CD4-positive, CD25-positive, alpha-beta regulatory T cell (primary cell): ENCODE data around the gene GALC. TPM values are rescaled to one million over a fixed set of nuclear protein-coding genes. Genes with fewer than 3 reads are reported as not detected.
A peak's percentile ranks its signal among the peaks of the same experiment; 100 is the strongest.

Experiments
- ATAC-seq, 2 donors: fragments of 150-1000 bp; cut with Tn5 transposase; one replicate each; pipeline ENCODE4 v1.10.0; 2021; ENCODE audit warnings: low read depth in 2 of 2, moderate number of reproducible peaks in 2 of 2, moderate library complexity in 1 of 2
- DNase-seq, 3 donors: peaks; one replicate each; pipeline versions ENCODE4 v3.0.0 to v3.0.0-alpha.2; 2012 to 2022; ENCODE audit warnings: mixed read lengths in 1 of 3
- H3K27ac ChIP-seq: one replicate; pipeline ENCODE4 v1.7.0; 2013; ENCODE audit warnings: mild to moderate bottlenecking, low read length; ENCODE audit not compliant: insufficient read depth, poor library complexity, severe bottlenecking
- H3K27me3 ChIP-seq: one replicate; pipeline ENCODE4 v1.7.0; 2013; ENCODE audit warnings: low read length; ENCODE audit not compliant: control insufficient read depth, insufficient read depth
- H3K36me3 ChIP-seq: one replicate; pipeline ENCODE4 v1.7.0; 2013; ENCODE audit warnings: mild to moderate bottlenecking, low read length, moderate library complexity; ENCODE audit not compliant: control insufficient read depth, insufficient read depth
- H3K4me1 ChIP-seq: 2 replicates; pipeline ENCODE4 v1.7.0; 2013; ENCODE audit warnings: mild to moderate bottlenecking, low read length; ENCODE audit not compliant: insufficient read depth, control insufficient read depth, poor library complexity, severe bottlenecking
- H3K4me3 ChIP-seq: one replicate; pipeline ENCODE4 v1.7.0; 2013; ENCODE audit warnings: low read depth, mild to moderate bottlenecking, low read length, moderate library complexity
- H3K9me3 ChIP-seq, 2 experiments: 1 replicate in 1 of 2; 2 replicates in 1 of 2; pipeline ENCODE4 v1.7.0; 2013; ENCODE audit warnings: low read length in 2 of 2, mild to moderate bottlenecking in 1 of 2, moderate library complexity in 1 of 2; ENCODE audit not compliant: control insufficient read depth in 2 of 2
- H3K27ac Mint-ChIP-seq, 3 donors: one replicate each; pipeline ENCODE4 v1.8.0; 2020 to 2022; ENCODE audit warnings: mild to moderate bottlenecking in 3 of 3, mixed read lengths in 3 of 3, moderate library complexity in 2 of 3
- H3K27me3 Mint-ChIP-seq: one replicate; pipeline ENCODE4 v1.8.0; 2022; ENCODE audit warnings: mild to moderate bottlenecking, mixed read lengths
- H3K36me3 Mint-ChIP-seq: one replicate; pipeline ENCODE4 v1.8.0; 2020; ENCODE audit warnings: mixed read lengths
- H3K4me1 Mint-ChIP-seq, 4 donors: one replicate each; pipeline ENCODE4 v1.8.0; 2020 to 2022; ENCODE audit warnings: mixed read lengths in 4 of 4, mild to moderate bottlenecking in 1 of 4
- H3K4me3 Mint-ChIP-seq, 4 donors: one replicate each; pipeline ENCODE4 v1.8.0; 2020 to 2022; ENCODE audit warnings: mild to moderate bottlenecking in 4 of 4, mixed read lengths in 4 of 4, moderate library complexity in 3 of 4
- H3K9me3 Mint-ChIP-seq, 7 donors: one replicate each; pipeline ENCODE4 v1.8.0; 2020 to 2022; ENCODE audit warnings: mixed read lengths in 7 of 7, mild to moderate bottlenecking in 3 of 7, moderate library complexity in 2 of 7
- polyA plus RNA-seq, 4 donors: library from polyadenylated mRNA; unstranded; fragments of 300-500 nt; fragmentation: Illumina TruSeq; gene quantifications; one replicate each; pipeline ENCODE4 v1.2.3, GENCODE V29; 2021
- total RNA-seq: library from RNA; stranded (reverse); gene quantifications from one replicate; pipeline ENCODE4 v1.2.3, GENCODE V29; 2022

Gene GALC
- total and polyA plus RNA-seq, 5 donors from 2014 or later, result 10.6 to 17.5 (median 13.7) TPM

- Mint-ChIP-seq H3K27me3 (no peaks in the 10 kb centered on the region), H3K9me3 (no peaks in the 10 kb centered on the region), H3K4me3 (no peak overlapping the region), H3K27ac (peak overlapping the region in 1 of 3 donors; percentile 38), H3K36me3 (peaks cover 13% of the 10 kb centered on the region), H3K4me1 (peaks cover 33 to 66% (median 52%) of the 10 kb centered on the region in 4 donors)
- no peak overlapping the region for H3K4me3 ChIP-seq
- no peak for ATAC-seq
- H3K9me3 ChIP-seq, result no peaks in the 10 kb centered on the region
- peaks cover 13% of the 10 kb centered on the region for H3K4me1 ChIP-seq
- no peak for DNase-seq
- H3K27me3 ChIP-seq, result no peaks in the 10 kb centered on the region
- peaks cover 18% of the 10 kb centered on the region for H3K36me3 ChIP-seq
- H3K27ac ChIP-seq, result no peak overlapping the region
These were observed 3.6 kb downstream of the GALC start for GRCh38 chr14:87989221-87989955.

GRCh38 chr14:87979689-87980088 is 13.3 kb downstream of the GALC start:
- H3K4me3 Mint-ChIP-seq, result no peak overlapping the region

GRCh38 chr14:87975636-87976035 is 17.3 kb downstream of the GALC start:
- H3K36me3 Mint-ChIP-seq, result peaks cover 57% of the 10 kb centered on the region
- H3K27ac Mint-ChIP-seq, result peak overlapping the region in 1 of 3 donors; percentile 27
- Histone ChIP-seq H3K9me3 (no peaks in the 10 kb centered on the region), H3K27me3 (no peaks in the 10 kb centered on the region), H3K4me3 (no peak overlapping the region), H3K4me1 (no peaks in the 10 kb centered on the region), H3K36me3 (peaks cover 21% of the 10 kb centered on the region), H3K27ac (no peak overlapping the region)
- no peaks in the 10 kb centered on the region for H3K27me3 Mint-ChIP-seq
- H3K9me3 Mint-ChIP-seq, result no peaks in the 10 kb centered on the region
- no peak for DNase-seq
- no peak overlapping the region for H3K4me3 Mint-ChIP-seq
- no peak for ATAC-seq
- peaks cover 0 to 10% (median 6%) of the 10 kb centered on the region in 4 donors for H3K4me1 Mint-ChIP-seq

More at GRCh38 chr14:87979689-87980088, 13.3 kb downstream of the GALC start:
- Mint-ChIP-seq H3K27me3 (no peaks in the 10 kb centered on the region), H3K4me1 (peaks cover 0 to 7% (median 3%) of the 10 kb centered on the region in 4 donors), H3K9me3 (no peaks in the 10 kb centered on the region), H3K36me3 (peaks cover 46% of the 10 kb centered on the region), H3K27ac (no peak overlapping the region)
- H3K4me3 ChIP-seq, result no peak overlapping the region
- H3K27ac ChIP-seq, result no peak overlapping the region
- no peak for DNase-seq
- no peaks in the 10 kb centered on the region for H3K27me3 ChIP-seq
- no peaks in the 10 kb centered on the region for H3K4me1 ChIP-seq
- no peak for ATAC-seq
- peaks cover 31% of the 10 kb centered on the region for H3K36me3 ChIP-seq
- H3K9me3 ChIP-seq, result no peaks in the 10 kb centered on the region

DNA sequence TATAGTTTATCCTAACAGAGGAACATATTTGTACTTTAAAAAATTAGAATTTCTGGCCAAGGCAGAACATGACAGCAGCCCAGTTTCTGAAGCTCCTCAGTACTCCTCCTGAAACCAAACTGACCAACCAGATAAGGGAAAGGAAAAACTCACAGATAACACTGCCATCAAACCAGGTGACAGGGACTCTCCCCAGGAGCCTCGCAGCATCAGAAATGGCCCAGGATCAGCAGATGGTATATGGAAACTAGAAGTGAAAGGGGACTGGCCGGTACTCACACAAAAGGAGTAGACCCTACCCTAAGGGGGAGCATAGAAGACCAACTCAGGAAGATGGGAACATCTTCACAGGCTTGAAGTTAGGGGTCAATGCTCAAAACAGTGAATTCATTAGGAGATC is 22.0 kb downstream of the GALC start:
- Histone ChIP-seq H3K27me3 (no peaks in the 10 kb centered on the region), H3K4me3 (no peak overlapping the region), H3K36me3 (peaks cover 29% of the 10 kb centered on the region), H3K9me3 (no peaks in the 10 kb centered on the region), H3K4me1 (no peaks in the 10 kb centered on the region), H3K27ac (no peak overlapping the region)
- Mint-ChIP-seq H3K36me3 (peaks cover 56% of the 10 kb centered on the region), H3K27me3 (no peaks in the 10 kb centered on the region), H3K4me3 (no peak overlapping the region), H3K9me3 (no peaks in the 10 kb centered on the region), H3K4me1 (peaks cover 0 to 10% (median 4%) of the 10 kb centered on the region in 4 donors), H3K27ac (peak overlapping the region in 1 of 3 donors; percentile 86)
- ATAC-seq (no peak), DNase-seq (no peak)

- H3K27me3 Mint-ChIP-seq, result no peaks in the 10 kb centered on the region
- no peak overlapping the region for H3K4me3 ChIP-seq
- peaks cover 32% of the 10 kb centered on the region for H3K36me3 ChIP-seq
- no peak overlapping the region for H3K27ac ChIP-seq
- H3K27me3 ChIP-seq, result no peaks in the 10 kb centered on the region
- ATAC-seq (no peak), DNase-seq (no peak)
- H3K27ac Mint-ChIP-seq, result no peak overlapping the region
- H3K4me1 ChIP-seq, result no peaks in the 10 kb centered on the region
- H3K9me3 ChIP-seq, result no peaks in the 10 kb centered on the region
- H3K4me3 Mint-ChIP-seq, result no peak overlapping the region
- H3K36me3 Mint-ChIP-seq, result peaks cover 52% of the 10 kb centered on the region
- peaks cover 0 to 6% (median 0%) of the 10 kb centered on the region in 4 donors for H3K4me1 Mint-ChIP-seq
- no peaks in the 10 kb centered on the region for H3K9me3 Mint-ChIP-seq
These were observed 25.5 kb downstream of the GALC start for GRCh38 chr14:87967496-87967895.

GRCh38 chr14:87966816-87967215 is 26.2 kb downstream of the GALC start:
- H3K9me3 Mint-ChIP-seq, result peaks cover 0 to under 1% (median 0%) of the 10 kb centered on the region in 7 donors
- H3K4me1 ChIP-seq, result no peaks in the 10 kb centered on the region
- no peak overlapping the region for H3K27ac Mint-ChIP-seq
- ATAC-seq, result no peak
- H3K36me3 Mint-ChIP-seq, result peaks cover 53% of the 10 kb centered on the region
- DNase-seq, result no peak
- no peaks in the 10 kb centered on the region for H3K27me3 Mint-ChIP-seq
- no peak overlapping the region for H3K4me3 ChIP-seq
- H3K4me1 Mint-ChIP-seq, result peaks cover 0 to 6% (median under 1%) of the 10 kb centered on the region in 4 donors
- peaks cover 31% of the 10 kb centered on the region for H3K36me3 ChIP-seq
- no peak overlapping the region for H3K4me3 Mint-ChIP-seq
- no peaks in the 10 kb centered on the region for H3K9me3 ChIP-seq
- H3K27me3 ChIP-seq, result no peaks in the 10 kb centered on the region
- H3K27ac ChIP-seq, result no peak overlapping the region

GRCh38 chr14:87961246-87961645 is 31.7 kb downstream of the GALC start:
- Mint-ChIP-seq H3K27me3 (no peaks in the 10 kb centered on the region), H3K4me3 (no peak overlapping the region), H3K9me3 (peaks cover 1 to 4% (median 3%) of the 10 kb centered on the region in 7 donors), H3K36me3 (peaks cover 65% of the 10 kb centered on the region), H3K27ac (peak overlapping the region; percentile 23 to 59 (median 53)), H3K4me1 (peaks cover 5 to 26% (median 20%) of the 10 kb centered on the region in 4 donors)
- ATAC-seq, result no peak
- Histone ChIP-seq H3K4me3 (no peak overlapping the region), H3K36me3 (peaks cover 18% of the 10 kb centered on the region), H3K27ac (no peak overlapping the region), H3K9me3 (no peaks in the 10 kb centered on the region), H3K27me3 (no peaks in the 10 kb centered on the region), H3K4me1 (no peaks in the 10 kb centered on the region)
- DNase-seq, result no peak
